Endodermal cell (in vitro differentiated cells): ENCODE results near the gene GPT2. TPM values are rescaled to one million over a fixed set of nuclear protein-coding genes. Genes with fewer than 3 reads are reported as not detected.

ENCODE experiments used
- DNase-seq: peaks from one replicate; pipeline ENCODE4 v3.0.0-alpha.2; 2017
- H3K27ac ChIP-seq: 2 replicates; pipeline ENCODE4 v1.5.1; 2013; ENCODE audit warnings: mild to moderate bottlenecking, low read depth, low read length, moderate library complexity
- H3K27me3 ChIP-seq: 2 replicates; pipeline ENCODE4 v1.6.1; 2013; ENCODE audit warnings: mild to moderate bottlenecking, low read length, moderate library complexity; ENCODE audit not compliant: insufficient read depth, control insufficient read depth, poor library complexity, severe bottlenecking
- H3K36me3 ChIP-seq: 2 replicates; pipeline ENCODE4 v1.7.0; 2013; ENCODE audit warnings: mild to moderate bottlenecking, low read length, moderate library complexity; ENCODE audit not compliant: control insufficient read depth, insufficient read depth
- H3K4me1 ChIP-seq: one replicate; pipeline ENCODE4 v1.7.0; 2013; ENCODE audit warnings: low read length; ENCODE audit not compliant: control insufficient read depth, insufficient read depth
- H3K4me3 ChIP-seq: 2 replicates; pipeline ENCODE4 v1.5.1; 2013; ENCODE audit warnings: mild to moderate bottlenecking, low read length, moderate library complexity
- H3K9ac ChIP-seq: 2 replicates; pipeline ENCODE4 v1.6.1; 2013; ENCODE audit warnings: mild to moderate bottlenecking, low read length, moderate library complexity; ENCODE audit not compliant: poor library complexity, severe bottlenecking; ENCODE audit errors: extremely low read depth
- H3K9me3 ChIP-seq: 2 replicates; pipeline ENCODE4 v1.6.1; 2013; ENCODE audit warnings: mild to moderate bottlenecking, low read length, moderate library complexity; ENCODE audit not compliant: control insufficient read depth
- H3K27ac Mint-ChIP-seq: 2 replicates; pipeline ENCODE4 v1.8.0; 2020; ENCODE audit warnings: mixed read lengths
- H3K27me3 Mint-ChIP-seq: 2 replicates; pipeline ENCODE4 v1.8.0; 2021; ENCODE audit warnings: mild to moderate bottlenecking, mixed read lengths; ENCODE audit not compliant: insufficient read depth
- H3K36me3 Mint-ChIP-seq: 2 replicates; pipeline ENCODE4 v1.8.0; 2020; ENCODE audit warnings: low read depth, mixed read lengths
- H3K4me1 Mint-ChIP-seq: 2 replicates; pipeline ENCODE4 v1.8.0; 2020; ENCODE audit warnings: mixed read lengths
- H3K4me3 Mint-ChIP-seq: 2 replicates; pipeline ENCODE4 v1.8.0; 2020; ENCODE audit warnings: mild to moderate bottlenecking, moderate library complexity, mixed read lengths
- H3K9me3 Mint-ChIP-seq: 2 replicates; pipeline ENCODE4 v1.8.0; 2020; ENCODE audit warnings: mild to moderate bottlenecking, mixed read lengths
- CTCF ChIP-seq: fragments of 200-600 bp; sonication (generic); conservative IDR thresholded peaks from 2 replicates; pipeline ENCODE4 v1.5.0; 2021; ENCODE audit warnings: antibody characterized with exemption, mild to moderate bottlenecking
- WGBS, 2 experiments: methylation state at CpG; one replicate each; pipeline versions ENCODE4 v1.1.5 to v1.1.7; 2013; ENCODE audit warnings: missing lambda C conversion rate in 2 of 2, mixed read lengths in 1 of 2; ENCODE audit not compliant: insufficient coverage in 1 of 2, insufficient read length in 1 of 2; 5-methylcytosine and 5-hydroxymethylcytosine counted together
- total RNA-seq, 2 donors: library from RNA; stranded (reverse); fragmentation: NEBNext Ultra II Directional in 1 of 2; extraction: Animal tissue kit (Norgen Biotek cat#: 25700) in 1 of 2; gene quantifications; 2 replicates in 1 of 2; 3 replicates in 1 of 2; pipeline ENCODE4 v1.2.1, GENCODE V29; 2021

Gene GPT2
- total RNA-seq, 2 donors from 2014 or later, result 44.1 to 65.5 TPM

- Mint-ChIP-seq H3K9me3 (no peaks in the 10 kb centered on the region), H3K27ac (no peak overlapping the region), H3K4me1 (peaks cover 12% of the 10 kb centered on the region)
Observed at GRCh38 chr16:46854846-46855245, 29.3 kb upstream of the GPT2 start.

GRCh38 chr16:46855389-46855788 lies 28.8 kb upstream of the GPT2 start:
- H3K27me3 Mint-ChIP-seq, result no peaks in the 10 kb centered on the region
- Histone ChIP-seq H3K36me3 (no peaks in the 10 kb centered on the region), H3K27me3 (no peaks in the 10 kb centered on the region), H3K4me1 (no peaks in the 10 kb centered on the region), H3K9me3 (no peaks in the 10 kb centered on the region), H3K27ac (no peak overlapping the region), H3K9ac (no peak overlapping the region), H3K4me3 (no peak overlapping the region)
- no peak for DNase-seq
- no peak for TF ChIP-seq CTCF
- H3K36me3 Mint-ChIP-seq, result no peaks in the 10 kb centered on the region
- H3K4me1 Mint-ChIP-seq, result peaks cover 12% of the 10 kb centered on the region
- H3K27ac Mint-ChIP-seq, result no peak overlapping the region
- 72% methylated on average over 4 of the region's 4 CpGs; no CpG with 5 or more reads in 1 of the 2 experiments for WGBS, 2 experiments
- no peak overlapping the region for H3K4me3 Mint-ChIP-seq
- H3K9me3 Mint-ChIP-seq, result no peaks in the 10 kb centered on the region

More at GRCh38 chr16:46854846-46855245, 29.3 kb upstream of the GPT2 start:
- DNase-seq, result no peak
- Histone ChIP-seq H3K9ac (no peak overlapping the region), H3K27me3 (no peaks in the 10 kb centered on the region), H3K4me3 (no peak overlapping the region), H3K9me3 (no peaks in the 10 kb centered on the region), H3K36me3 (no peaks in the 10 kb centered on the region), H3K4me1 (no peaks in the 10 kb centered on the region), H3K27ac (no peak overlapping the region)
- H3K36me3 Mint-ChIP-seq, result no peaks in the 10 kb centered on the region
- no peaks in the 10 kb centered on the region for H3K27me3 Mint-ChIP-seq
- H3K4me3 Mint-ChIP-seq, result no peak overlapping the region
- 83 to 94% methylated on average over 2 of the region's 2 CpGs for WGBS, 2 experiments
- no peak for TF ChIP-seq CTCF

GRCh38 chr16:46857368-46857945 lies 26.7 kb upstream of the GPT2 start:
- no peaks in the 10 kb centered on the region for H3K4me1 ChIP-seq
- no peaks in the 10 kb centered on the region for H3K36me3 Mint-ChIP-seq
- H3K4me3 ChIP-seq, result no peak overlapping the region
- H3K27ac ChIP-seq, result no peak overlapping the region
- H3K27ac Mint-ChIP-seq, result no peak overlapping the region
- H3K36me3 ChIP-seq, result no peaks in the 10 kb centered on the region
- DNase-seq, result no peak
- no peaks in the 10 kb centered on the region for H3K27me3 ChIP-seq
- no peaks in the 10 kb centered on the region for H3K27me3 Mint-ChIP-seq
- TF ChIP-seq CTCF, result peak; percentile 60
- no peaks in the 10 kb centered on the region for H3K9me3 ChIP-seq
- H3K4me3 Mint-ChIP-seq, result no peak overlapping the region
- WGBS, 2 experiments, result 75 to 91% methylated on average over 6 of the region's 6 CpGs
- H3K4me1 Mint-ChIP-seq, result peaks cover 6% of the 10 kb centered on the region
- peaks cover 4% of the 10 kb centered on the region for H3K9me3 Mint-ChIP-seq
- H3K9ac ChIP-seq, result no peak overlapping the region
